Activated CD4-positive, alpha-beta T cell treated with anti-CD3 and anti-CD28 coated beads for 36 hours (primary cell): Measurements from ENCODE around the gene CLC. TPM values are rescaled to one million over a fixed set of nuclear protein-coding genes. Genes with fewer than 3 reads are reported as not detected.

Source experiments
- total RNA-seq, 2 experiments: library from RNA; stranded (reverse); gene quantifications; one replicate each; pipeline ENCODE4 v1.2.3, GENCODE V29; 2021

Gene CLC
- total RNA-seq, 2 experiments from 2014 or later: 0.40 TPM; not detected in 1

Other genes starting within 250 kb of the CLC start
- gene DLL3, start 239.1 kb downstream of the CLC start, total RNA-seq: under 1 TPM; 0.72 to 0.94 TPM
- gene SELENOV, start 222.9 kb downstream of the CLC start, total RNA-seq: not detected
- gene EID2B, start 205.2 kb downstream of the CLC start, total RNA-seq: 1 to 10 TPM; 1.4 to 3.5 TPM
- 10 to 100 TPM in 1 of 2 experiments, 1 to 10 TPM in 1; 9.0 to 10.7 TPM for gene EID2, start 197.9 kb downstream of the CLC start, total RNA-seq
- not detected for gene LGALS13, start 135.5 kb downstream of the CLC start, total RNA-seq
- gene LGALS16, start 82.1 kb downstream of the CLC start, total RNA-seq: not detected
- 1 to 10 TPM in 1 of 2 experiments, under 1 TPM in 1; 0.80 to 1.4 TPM for gene LGALS14, start 33.5 kb downstream of the CLC start, total RNA-seq
- gene LEUTX, start 40.8 kb upstream of the CLC start, total RNA-seq: not detected
- gene DYRK1B, start 96.1 kb upstream of the CLC start, total RNA-seq: 1 to 10 TPM; 4.8 to 6.9 TPM
- gene FBL, start 108.3 kb upstream of the CLC start, total RNA-seq: 100 to 1,000 TPM; 742 to 890 TPM
- 1 to 10 TPM; 4.9 TPM for gene FCGBP, start 196.6 kb upstream of the CLC start, total RNA-seq
- 100 to 1,000 TPM; 114 to 140 TPM for gene PSMC4, start 233.1 kb upstream of the CLC start, total RNA-seq